ENCODE measurements around the gene PSPH. TPM values are rescaled to one million over a fixed set of nuclear protein-coding genes. Genes with fewer than 3 reads are reported as not detected.
"Not testable (repeated sequence)": the region's sequence is repeated elsewhere in the genome, so short reads cannot be mapped to it uniquely, and the experiment has no call there.

PSPH gene
- polyA plus RNA-seq, 3 donors = 26.1 to 35.1 (median 28.8) TPM

DNA sequence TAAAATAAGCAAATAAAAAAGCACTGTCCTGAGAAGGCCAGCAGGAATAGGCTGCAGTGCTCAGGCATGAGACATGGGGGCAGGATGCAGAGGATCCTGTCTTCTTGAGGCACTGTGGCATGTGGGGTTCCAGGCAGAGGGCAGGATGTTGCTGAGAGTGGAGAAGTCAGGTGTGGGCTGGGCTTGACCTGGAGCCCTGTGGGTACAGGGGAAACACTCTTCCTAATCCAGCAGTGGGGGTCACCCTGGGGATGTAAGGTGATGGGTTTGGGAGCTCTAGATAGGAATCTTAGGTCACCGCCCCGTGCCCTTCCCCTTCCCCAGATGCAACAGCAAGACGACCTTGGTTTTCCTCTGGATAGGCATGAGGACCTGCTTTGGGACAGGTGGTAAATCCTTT lies 26.4 kb upstream of the PSPH start:
- no peak for DNase-seq (ENCODE audit: extremely low read depth in 1 of 11, low read depth in 9 of 11, low spot score in 4 of 11)

DNA sequence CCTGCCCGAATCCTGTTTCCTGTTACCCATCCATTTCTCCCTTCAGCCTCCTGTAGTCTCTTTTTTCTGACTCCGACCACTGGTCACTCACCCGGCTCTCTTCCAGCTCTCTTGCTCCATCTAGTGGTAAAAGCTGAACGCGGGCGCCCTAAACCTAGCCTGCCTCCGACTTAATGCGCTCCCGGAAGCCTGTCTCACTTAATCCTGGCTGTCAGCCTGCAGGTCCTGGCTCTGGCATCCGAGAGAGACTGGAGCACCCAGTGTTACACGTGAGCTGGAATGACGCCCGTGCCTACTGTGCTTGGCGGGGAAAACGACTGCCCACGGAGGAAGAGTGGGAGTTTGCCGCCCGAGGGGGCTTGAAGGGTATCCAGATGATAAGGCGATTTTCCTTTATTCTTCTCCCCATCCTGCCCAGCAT lies 23.1 kb upstream of the PSPH start:
- DNase-seq (ENCODE audit: extremely low read depth in 1 of 11, low read depth in 9 of 11, low spot score in 4 of 11) = peak in 9 of 11 donors; percentile 61 to 83 (median 73)

DNA sequence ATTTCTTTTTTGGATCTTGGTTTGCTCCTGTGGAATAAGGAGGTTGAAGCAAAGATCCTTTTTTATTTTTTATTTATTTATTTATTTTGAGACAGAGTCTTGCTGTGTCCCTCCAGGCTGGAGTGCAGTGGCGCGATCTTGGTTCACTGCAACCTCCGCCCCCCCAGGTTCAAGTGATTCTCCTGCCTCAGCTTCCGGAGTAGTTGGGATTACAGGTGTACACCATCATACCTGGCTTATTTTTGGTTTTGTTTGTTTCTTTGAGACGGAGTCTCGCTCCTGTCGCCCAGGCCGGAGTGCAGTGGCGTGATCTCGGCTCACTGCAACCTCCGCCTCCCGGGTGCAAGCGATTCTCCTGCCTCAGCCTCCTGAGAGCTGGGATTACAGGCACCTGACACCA lies 15.1 kb upstream of the PSPH start:
- DNase-seq (ENCODE audit: extremely low read depth in 1 of 11, low read depth in 9 of 11, low spot score in 4 of 11) = not testable (repeated sequence)

DNA sequence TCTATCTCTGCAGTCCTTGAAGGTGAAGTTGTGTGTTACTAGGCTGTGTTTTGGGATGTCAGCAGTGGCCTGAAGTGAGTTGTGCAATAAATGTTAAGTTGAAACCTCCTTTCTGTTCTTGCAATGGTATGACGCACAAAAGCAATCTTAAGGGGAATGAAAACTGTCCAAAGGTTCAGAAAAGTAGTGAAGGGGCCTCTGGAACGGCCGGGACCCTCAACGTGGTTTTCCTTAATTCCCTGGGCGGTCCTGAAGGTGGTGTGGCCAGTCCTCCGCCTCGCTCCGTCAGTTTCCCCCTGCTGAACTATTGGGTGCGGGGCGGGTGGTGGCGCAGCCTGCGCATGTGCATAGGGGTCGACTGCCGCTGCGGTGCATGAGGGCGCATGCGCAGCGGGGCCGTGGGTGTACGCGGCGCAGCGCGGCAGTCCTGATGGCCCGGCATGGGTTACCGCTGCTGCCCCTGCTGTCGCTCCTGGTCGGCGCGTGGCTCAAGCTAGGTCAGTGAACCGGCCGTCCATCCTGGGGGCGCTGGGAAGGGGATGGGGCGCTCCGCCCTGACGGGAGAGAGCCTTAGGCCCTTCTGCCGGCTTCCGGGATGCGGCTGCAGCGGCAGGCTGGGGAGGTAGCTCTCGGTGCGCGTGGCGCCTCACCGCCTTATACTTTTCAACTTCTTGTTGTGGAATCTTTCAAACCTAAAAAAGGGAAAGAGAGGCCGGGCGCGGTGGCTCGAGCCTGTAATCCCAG lies 12.8 kb upstream of the PSPH start, which contains the start of gene SUMF2:
TSS of gene SUMF2 (plus strand) at position 405 of the 744 bp plus-strand sequence. CDS start at position 431, 26 bp downstream.
- DNase-seq (ENCODE audit: extremely low read depth in 1 of 11, low read depth in 9 of 11, low spot score in 4 of 11) = peak; percentile 80 to 91 (median 86)

DNA sequence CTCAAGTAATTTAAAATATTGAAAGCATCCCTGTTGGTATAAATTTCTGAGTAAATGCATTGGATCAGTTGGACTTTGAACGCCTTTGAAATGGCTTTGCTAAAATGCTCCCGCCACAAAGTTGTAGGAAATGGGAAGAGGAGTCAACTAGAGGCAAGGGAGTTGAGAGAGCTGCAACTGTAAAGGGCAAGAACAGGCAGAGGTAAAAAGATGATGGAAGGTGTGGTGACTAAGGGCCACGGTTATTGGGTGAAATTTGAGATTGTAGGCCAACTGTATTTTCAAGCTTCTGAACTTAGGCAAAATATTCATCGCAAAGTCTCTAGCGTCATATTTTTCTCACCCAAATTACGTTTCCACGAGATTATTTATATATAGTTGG lies 12.2 kb upstream of the PSPH start:
- DNase-seq (ENCODE audit: extremely low read depth in 1 of 11, low read depth in 9 of 11, low spot score in 4 of 11) = no peak

DNA sequence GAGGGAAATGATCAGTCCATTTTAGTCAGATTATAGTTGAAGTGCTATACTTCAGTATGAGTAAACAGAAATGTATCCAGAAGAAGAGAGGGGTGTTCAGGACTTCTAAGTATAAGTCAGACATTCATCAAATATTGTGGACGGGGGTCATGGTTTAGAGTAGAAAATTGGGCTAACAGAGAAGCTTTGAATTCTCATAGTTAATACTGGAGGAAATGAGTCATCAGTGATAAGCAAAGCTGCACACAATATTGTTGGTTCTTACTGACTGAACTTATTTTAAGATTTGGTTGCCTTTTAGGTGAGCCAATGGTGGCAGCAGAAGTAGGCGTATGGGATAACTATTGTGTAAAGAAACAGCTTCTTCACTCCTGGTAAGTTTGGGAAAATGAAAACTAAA lies 11.1 kb upstream of the PSPH start:
- DNase-seq (ENCODE audit: extremely low read depth in 1 of 11, low read depth in 9 of 11, low spot score in 4 of 11) = no peak

DNA sequence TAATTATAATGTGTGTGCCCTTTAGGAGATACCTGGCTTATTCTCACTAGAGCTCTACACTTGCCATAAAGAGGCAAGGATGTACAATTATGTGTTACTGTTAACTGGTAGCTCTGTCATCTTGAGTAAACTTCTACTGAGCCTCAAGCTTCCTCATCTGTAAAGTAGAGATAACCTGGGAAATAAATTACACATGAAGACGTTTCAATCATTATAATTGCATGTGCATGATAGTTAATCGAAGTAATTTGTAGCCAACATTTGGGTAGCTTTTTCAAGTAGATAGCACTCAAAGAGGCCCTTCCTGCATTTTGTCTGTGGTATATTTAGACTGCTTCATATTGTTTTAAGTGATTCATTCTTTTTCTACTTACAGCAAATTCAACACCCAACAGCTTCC lies 2.7 kb upstream of the PSPH start:
- DNase-seq (ENCODE audit: extremely low read depth in 1 of 11, low read depth in 9 of 11, low spot score in 4 of 11) = no peak

DNA sequence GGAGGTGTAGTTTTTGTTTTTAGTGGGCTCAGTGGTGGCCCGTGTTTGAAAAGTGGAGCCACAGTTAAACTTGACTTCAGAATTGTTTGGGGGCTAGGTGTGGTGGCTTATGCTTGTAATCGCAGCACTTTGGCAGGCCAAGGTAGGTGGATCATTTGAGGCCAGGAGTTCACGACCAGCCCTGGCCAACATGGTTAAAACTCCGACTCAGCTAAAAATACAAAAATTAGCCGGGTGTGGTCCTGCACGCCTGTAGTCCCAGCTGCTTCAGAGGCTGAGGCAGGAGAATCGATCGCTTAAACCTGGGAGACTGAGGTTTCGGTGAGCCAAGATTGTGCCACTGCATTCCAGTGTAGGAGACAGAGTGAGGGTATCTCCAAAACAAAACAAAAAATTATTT lies 2.1 kb upstream of the PSPH start:
- DNase-seq (ENCODE audit: extremely low read depth in 1 of 11, low read depth in 9 of 11, low spot score in 4 of 11) = no peak

DNA sequence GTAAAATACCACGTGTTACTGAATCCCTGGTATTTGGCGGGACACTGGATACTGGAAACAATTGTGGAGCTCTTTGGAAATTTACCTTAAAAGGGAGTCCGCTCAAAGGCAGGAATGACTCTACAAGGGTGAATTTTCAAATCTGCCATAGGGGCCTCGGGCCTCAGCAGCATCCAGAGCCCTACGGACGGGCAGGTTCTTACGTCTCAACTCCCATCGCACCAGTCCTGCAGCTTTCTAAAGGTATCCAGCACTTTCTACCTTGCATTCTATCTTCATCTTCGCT lies 248 bp downstream of the PSPH start:
- no peak for DNase-seq (ENCODE audit: extremely low read depth in 1 of 11, low read depth in 9 of 11, low spot score in 4 of 11)

DNA sequence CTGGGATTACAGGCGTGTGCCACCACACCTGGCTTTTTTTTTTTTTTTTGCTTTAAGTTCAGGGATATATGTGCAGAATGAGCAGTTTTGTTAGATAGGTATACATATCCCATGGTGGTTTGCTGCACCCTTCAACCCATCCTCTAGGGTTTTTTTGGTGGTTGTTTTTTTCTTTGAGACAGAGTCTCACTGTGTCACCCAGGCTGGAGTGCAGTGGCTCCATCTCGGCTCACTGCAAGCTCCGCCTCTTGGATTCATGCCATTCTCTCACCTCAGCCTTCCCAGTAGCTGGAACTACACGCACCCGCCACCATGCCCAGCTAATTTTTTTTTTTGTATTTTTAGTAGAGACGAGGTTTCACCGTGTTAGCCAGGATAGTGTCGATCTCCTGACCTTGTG lies 2.5 kb downstream of the PSPH start:
- DNase-seq (ENCODE audit: extremely low read depth in 1 of 11, low read depth in 9 of 11, low spot score in 4 of 11) = not testable (repeated sequence)

DNA sequence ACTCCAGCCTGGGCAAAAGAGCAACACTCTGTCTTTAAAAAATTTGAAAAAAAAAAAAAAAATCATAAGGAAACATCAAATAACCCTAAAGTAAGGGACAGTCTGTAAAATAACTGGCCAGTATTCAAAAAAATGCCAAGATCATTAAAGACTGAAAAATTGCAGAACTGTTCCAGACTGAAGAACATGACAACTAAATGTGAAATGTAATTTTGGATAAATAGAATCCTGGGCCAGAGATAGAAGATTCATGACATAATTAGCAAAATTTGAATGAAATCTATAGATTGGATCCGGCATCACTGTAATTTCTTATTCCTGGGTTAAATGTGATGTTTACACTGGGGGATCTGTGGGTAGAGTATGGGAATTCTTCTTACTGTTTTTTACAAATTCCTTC lies 3.0 kb downstream of the PSPH start:
- no peak for DNase-seq (ENCODE audit: extremely low read depth in 1 of 11, low read depth in 9 of 11, low spot score in 4 of 11)

DNA sequence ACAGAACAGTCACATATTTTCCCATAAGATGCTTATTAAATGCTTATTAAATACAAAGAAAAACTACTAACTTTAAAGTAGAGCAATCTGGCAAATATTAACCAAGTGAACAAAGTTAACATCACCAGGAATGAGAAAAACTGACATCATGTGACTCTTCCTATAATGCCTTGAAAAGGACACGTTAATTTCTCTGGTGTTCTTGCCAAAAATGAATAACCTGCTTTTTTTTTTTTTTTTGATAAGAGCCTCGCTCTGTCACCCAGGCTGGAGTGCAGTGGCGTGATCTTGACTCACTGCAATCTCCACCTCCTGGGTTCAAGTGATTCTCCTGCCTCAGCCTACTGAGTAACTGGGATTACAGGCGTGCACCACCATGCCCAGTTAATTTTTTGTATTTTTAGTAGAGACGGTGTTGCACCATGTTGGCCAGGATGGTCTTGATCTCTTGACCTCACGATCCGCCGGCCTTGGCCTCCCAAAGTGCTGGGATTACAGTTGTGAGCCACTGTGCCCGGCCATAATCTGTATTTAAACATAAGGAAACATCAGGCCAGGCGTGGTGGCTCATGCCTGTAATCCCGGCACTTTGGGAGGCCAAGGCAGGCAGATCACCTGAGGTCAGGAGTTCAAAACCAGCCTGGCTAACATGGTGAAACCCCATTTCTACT lies 3.7 kb downstream of the PSPH start:
- DNase-seq (ENCODE audit: extremely low read depth in 1 of 11, low read depth in 9 of 11, low spot score in 4 of 11) = not testable (repeated sequence)

DNA sequence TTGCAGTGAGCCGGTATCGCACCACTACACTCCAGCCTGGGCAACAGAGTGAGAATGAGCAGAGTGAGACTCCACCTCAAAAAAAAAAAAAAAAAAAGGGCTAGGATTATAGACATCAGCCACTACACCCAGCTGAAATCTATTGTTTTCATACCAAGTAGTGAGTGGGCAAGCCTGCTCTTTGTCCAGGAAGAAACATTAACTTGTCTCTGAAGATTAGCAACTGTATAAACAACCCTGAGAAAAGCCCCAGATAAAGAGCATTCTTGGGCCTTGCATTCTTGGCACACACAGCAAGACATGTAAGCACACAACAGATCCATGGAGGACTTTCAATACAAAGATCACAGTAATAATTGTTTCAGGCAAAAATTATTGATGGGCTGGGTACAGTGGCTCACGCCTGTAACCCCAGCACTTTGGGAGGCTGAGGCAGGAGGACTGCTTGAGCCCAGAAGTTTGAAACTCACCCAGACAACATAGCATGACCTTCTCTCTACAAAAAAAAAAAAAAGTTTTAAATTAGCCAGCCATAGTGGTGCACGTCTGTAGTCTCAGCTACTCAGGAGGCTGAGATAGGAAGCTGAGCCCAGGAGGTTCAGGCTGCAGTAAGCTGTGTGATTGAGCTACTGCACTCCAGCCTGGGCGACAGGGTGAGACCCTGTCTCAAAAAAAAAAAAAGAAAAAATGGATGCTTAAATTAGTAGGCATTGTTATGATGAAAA lies 4.4 kb downstream of the PSPH start:
- DNase-seq (ENCODE audit: extremely low read depth in 1 of 11, low read depth in 9 of 11, low spot score in 4 of 11) = peak in 1 of 11 donors; percentile 54

DNA sequence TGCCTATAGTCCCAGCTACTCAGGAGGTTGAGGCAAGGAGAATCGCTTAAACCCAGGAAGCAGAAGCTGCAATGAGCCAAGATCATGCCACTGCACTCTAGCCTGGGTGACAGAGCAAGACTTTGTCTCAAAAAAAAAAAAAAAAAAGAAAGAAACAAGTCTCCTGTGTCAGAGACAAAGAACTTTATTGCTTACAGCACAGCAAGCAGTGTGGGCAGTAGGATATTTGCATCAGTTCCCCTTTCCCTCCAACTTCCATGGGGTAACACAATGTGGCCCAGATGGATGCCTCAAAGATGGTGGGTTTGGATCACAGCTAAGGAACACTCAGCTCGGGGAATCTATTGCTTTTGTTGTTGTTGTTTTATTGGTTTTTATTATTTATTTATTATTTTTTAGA lies 5.5 kb downstream of the PSPH start:
- DNase-seq (ENCODE audit: extremely low read depth in 1 of 11, low read depth in 9 of 11, low spot score in 4 of 11) = not testable (repeated sequence)

DNA sequence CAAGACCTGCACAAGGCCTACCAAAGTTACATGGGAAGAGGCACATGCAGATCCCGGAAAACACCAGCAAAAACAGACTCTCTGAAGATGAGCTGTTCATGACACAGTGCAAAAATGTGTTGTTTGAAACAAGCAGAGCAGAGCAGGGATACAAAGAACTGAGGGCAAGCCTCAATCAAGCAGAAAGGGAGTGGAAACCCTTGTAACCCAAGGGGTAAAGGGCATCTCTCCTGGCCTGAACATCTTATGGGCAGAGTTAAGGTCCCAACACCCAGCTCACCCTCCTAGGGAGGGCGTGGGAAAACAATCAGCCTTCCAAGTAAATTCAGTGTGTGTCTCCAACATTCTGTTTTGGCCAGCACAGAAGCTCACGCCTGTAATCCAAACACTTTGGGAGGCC lies 10.5 kb downstream of the PSPH start:
- no peak for DNase-seq (ENCODE audit: extremely low read depth in 1 of 11, low read depth in 9 of 11, low spot score in 4 of 11)

DNA sequence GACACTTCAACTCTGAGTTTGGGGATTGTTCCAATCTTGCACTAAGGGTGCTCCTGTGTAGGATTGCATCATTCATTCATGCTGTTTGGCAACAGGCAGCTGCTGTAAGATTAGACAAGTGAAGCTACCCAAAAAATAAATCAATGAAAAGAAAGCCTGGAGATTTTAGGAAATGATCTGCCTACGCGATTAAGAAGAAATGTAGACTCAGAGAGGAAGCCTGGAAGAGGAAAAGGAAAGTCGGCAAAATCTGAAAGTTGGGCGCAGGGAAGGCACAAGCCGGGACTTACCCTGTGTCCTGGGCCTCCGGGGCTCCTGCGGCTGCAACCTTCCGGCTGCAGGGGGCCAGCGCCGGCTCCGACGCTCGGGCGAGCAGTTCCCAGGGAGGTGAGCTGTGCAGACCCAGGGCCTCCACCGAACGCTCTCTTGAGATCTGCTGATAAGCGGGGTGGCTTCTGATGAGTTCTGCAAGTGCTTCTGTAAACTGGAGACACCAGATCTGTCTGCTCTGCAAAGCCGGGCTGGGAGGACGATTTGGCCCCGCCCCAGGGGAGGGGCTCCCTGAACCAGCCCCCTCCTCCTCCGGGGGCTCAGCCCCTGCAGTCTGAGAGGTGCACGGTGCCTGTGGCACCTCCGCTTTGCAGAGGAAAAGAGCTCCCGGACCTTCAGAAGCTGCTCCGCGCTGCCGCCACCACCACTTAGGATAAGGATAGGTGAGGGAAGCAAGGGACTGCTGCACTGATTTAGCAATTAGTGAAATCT lies 17.4 kb downstream of the PSPH start:
- peak in 8 of 11 donors; percentile 46 to 67 (median 56) for DNase-seq (ENCODE audit: extremely low read depth in 1 of 11, low read depth in 9 of 11, low spot score in 4 of 11)

DNA sequence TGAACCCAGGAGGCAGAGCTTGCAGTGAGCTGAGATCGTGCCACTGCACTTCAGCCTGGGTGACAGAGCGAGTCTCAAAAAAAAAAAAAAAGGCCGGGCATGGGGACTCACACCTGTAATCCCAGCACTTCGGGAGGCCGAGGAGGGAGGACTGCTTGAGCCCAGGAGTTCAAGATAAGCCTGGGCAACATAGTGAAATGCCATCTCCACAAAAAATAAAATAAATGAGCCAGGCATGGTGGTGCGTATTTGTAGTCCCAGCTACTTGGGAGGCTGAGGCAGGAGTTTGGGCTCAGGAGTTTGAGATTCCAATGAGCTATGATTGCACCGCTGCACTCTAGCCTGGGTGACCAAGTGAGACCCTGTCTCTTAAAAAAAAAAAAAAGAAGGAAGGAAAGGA lies 18.7 kb downstream of the PSPH start:
- DNase-seq (ENCODE audit: extremely low read depth in 1 of 11, low read depth in 9 of 11, low spot score in 4 of 11) = not testable (repeated sequence)

DNA sequence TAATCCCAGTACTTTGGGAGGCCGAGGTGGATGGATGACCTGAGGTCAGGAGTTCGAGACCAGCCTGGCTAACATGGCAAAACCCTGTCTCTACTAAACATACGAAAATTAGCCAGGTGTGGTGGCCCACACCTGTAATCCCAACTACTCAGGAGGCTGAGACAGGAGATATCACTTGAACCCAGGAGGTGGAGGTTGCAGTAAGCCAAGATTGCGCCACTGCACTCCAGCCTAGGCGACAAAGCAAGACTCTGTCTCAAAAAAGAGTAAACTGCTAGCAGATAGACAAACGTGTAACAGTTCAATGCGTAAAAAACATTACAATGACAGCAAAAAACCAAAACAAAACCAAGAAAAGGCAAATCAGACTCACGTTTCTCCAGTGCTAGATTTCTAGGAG lies 19.7 kb downstream of the PSPH start:
- DNase-seq (ENCODE audit: extremely low read depth in 1 of 11, low read depth in 9 of 11, low spot score in 4 of 11) = not testable (repeated sequence)

DNA sequence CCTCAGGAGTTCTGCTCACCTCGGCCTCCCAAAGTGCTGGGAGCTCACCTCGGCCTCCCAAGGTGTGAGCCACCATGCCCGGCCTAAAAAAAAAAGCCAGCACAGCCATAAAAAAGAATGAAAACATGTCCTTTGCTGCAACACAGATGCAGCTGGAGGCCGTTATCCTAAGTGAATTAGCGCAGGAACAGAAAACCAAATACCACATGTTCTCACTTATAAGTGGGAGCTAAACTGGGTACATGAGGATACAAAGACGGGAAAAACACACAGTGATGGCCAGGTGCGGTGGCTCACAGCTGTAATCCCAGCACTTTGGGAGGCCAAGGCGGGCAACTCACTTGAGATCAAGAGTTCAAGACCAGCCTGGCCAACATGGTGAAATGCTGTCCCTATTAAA lies 20.9 kb downstream of the PSPH start:
- DNase-seq (ENCODE audit: extremely low read depth in 1 of 11, low read depth in 9 of 11, low spot score in 4 of 11) = no peak

Measured in renal cortex interstitium (tissue), 11 donors.